Measurements from ENCODE around the gene VIPR2.

The VIPR2 gene

DNA sequence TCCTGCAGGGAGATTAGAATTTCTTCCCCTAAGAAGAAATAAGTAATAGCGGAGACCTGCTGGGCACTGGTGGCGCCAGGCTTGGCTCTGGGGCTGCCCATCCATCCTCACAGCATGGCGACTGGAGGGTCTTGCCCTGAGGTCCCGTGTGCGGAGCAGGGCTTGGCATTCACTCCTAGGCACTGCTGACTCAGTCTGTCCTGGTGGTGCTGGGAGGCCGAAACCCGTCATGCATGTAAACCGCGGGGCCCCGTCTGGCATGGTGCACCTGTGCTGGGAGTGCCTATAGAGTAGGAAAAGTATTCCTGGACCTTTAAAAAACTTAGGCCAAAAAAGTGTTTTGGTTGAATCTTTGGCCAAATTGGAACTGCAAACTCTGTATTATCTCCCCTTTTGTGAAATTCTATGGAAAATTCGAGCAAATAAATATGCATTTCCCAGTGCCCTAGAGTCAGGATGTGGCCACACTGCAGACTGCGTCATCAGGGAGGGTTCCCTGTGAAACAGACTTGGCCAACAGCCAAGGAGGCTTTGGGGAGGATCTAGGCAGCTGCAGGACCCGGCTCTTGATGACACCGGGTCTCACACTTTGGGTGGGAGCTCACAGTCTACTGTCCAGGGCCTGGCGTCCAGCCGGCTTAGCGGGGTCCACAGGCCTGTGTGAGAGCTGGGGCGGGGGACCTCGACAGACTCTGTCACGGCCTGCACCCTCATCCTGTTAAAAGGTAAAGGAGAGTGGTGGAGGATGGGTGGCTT, 122.3 kb downstream of the VIPR2 start:
- FAIRE-seq = no peak

DNA sequence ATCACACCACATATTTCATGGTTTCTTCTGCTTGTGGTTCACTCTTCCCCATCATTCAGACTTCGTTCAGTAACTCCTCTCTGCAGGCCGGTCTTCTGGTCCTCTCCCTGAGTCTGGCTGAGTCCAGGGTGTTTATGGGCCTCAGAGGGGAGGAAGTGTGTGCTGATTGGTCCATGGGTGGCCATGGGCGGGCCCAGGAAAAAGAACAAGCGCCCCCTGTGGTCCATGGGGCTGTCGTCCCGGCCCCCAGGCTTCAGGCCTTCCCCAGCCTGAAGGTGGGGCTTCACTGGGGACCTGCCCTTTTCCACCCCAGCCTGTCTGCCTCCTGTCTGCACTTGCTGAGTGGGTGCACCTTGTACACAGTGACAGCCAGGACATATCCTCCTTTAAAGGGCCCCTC, 123.7 kb downstream of the VIPR2 start:
- no peak for FAIRE-seq

GRCh38 chr7:159019111-159019510, 125.6 kb downstream of the VIPR2 start:
- no peak for FAIRE-seq

GRCh38 chr7:159017741-159018140, 126.9 kb downstream of the VIPR2 start:
- FAIRE-seq = no peak

DNA sequence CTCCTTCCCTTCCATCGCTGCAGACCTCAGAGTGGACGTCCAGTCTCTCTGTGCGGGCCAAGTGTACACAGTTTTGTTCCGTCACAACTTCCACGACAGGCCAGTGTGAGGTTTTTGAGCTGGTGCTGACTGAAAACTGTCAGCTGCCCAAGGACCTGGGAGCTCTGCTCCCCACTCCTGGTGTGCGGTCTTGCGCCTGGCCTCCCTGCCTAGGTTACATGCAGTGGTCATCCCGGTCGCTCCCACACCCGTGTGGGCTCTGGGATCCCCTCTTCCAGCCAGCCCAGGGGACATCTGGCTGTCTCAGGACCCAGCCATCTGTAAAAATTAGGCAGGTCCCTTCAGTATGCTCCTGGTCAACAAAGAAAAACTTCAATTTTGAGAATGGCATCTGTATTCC, 127.5 kb downstream of the VIPR2 start:
- FAIRE-seq = no peak

GRCh38 chr7:159016591-159016990, 128.1 kb downstream of the VIPR2 start:
- FAIRE-seq = no peak

DNA sequence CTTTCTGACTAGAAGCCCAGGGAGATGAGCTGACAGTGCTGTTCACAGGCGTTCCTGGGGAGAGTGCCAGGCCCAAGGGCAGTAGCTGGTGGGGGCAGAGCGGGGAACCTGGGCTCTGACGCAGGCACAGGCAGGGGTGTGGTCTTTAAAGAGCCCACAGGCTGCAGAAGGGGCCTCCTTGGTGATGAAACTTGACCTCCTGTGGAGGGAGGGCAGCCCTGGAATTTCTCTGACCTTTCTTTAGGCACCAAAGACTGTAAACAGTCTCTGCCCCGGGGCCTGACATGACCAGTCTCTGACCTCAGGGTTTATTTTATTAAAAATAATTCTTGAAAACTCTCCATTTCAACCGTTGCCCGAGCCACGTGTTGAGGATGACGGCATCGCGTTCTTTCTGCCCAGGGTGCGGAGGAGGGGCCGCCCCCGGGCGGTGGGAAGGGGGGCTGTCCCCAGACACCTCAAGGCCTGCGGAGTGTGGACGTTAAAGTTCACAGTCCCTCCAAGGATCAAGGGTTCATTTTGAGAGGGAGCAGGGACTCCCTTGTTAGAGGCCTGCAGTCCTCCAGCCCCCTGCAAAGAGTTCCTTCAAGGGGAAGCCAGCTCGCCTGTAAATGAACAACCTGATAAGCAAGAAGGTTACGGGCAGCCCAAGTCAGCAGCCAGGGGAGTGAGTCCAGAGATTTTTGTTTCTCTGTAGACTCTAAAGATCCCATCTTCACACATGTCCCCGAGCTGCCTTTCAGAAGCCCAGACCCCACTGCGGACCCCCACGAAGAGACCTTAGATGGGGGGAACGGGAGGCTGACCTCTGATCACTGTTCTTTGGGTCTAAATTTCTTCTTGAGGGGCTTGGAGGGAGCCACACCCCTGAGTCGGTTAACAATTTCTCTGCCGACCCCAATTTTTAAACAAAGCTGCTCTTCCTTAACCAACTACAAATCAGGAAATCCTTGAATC, 128.9 kb downstream of the VIPR2 start:
- no peak for FAIRE-seq

- FAIRE-seq = no peak
Observed at GRCh38 chr7:159015081-159015453, 129.6 kb downstream of the VIPR2 start.

DNA sequence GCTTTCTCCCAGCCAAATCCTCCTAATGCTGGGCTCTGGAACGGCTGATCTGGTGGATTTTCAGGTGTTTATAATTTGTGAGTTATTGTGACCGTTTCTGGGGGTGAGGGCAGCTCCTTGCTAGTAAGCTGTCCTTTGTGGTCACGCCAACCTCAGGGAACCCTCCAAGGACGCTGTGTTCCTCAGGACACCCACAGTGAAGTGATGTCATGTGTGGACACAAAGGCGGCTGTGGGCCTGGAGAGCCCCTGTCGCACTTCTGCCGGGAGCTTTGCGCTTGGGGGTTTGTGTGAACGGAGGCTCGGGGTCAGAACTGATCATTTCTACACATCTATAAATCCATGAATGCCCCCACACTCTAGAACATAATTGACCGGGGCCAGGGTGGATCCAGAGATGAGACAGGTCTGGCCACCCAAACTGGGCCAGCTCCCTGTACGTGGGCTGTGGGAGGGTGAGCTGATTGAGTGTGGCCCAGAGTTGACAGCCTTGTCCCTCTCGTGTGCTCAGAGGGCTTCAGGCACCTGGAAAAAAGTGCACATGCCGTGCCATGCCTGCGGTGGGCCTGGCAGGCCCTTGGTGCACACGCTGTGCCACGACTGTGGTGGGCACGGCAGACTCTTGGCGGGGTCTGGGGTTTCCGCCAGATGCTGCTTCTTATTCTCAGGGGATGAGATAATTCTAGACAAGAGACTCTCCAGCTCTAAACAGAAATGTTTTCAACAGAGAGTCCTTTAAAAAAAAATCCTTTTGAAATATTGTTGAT, 130.2 kb downstream of the VIPR2 start:
- no peak for FAIRE-seq

- FAIRE-seq = no peak
Observed at GRCh38 chr7:159013825-159014289, 130.8 kb downstream of the VIPR2 start.

GRCh38 chr7:159013181-159013690, 131.4 kb downstream of the VIPR2 start:
- no peak for FAIRE-seq

DNA sequence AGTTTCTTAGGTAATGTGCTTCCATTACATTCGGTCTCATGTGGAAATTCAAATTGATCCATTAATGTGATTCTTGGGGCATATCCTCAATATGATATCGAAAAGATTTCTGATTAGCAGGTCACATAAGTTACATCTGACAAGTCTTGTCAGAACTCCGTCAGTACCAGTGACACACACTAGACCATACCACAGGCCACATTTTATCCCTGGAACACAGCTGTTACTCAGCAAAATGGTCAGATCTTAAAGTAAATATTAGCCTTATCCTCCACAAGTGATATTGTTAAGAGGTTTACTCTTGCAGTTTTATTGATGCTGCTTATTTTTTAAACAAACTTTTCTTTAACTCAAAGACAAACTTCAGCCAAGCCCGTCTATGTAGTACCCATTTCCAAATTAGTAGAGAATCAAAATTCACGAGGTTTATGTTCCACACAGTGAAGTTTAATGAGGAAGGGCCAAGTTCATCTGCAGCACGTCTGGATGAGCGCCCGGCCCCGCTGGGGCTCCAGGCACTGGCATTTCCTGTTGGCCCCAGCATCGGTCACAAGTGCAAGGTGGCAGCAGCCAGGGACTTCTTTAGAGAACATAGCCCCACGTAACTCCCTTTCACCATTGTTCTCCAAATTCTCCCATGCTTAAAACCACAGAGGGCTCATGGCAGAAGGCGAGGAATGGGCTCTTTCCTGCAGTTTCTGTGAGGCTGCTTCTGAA, 132.2 kb downstream of the VIPR2 start:
- no peak for FAIRE-seq

DNA sequence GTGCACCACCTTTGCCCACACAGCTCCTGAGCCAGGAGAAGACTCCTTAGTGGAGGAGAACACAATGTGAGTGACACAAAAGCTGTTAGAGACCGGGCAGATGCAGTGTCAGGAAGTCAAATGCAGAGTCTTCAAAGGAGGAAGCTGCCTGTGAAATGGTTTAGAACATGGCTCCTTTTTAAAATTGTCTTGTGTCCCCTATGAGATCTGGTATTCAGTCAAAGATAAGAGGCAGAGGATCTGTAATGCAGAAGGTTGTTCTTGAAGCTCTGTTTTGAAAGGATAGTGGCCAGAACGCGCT, 133.0 kb downstream of the VIPR2 start:
- FAIRE-seq = no peak

- FAIRE-seq = no peak
Observed at GRCh38 chr7:159010937-159011721, 133.5 kb downstream of the VIPR2 start.

DNA sequence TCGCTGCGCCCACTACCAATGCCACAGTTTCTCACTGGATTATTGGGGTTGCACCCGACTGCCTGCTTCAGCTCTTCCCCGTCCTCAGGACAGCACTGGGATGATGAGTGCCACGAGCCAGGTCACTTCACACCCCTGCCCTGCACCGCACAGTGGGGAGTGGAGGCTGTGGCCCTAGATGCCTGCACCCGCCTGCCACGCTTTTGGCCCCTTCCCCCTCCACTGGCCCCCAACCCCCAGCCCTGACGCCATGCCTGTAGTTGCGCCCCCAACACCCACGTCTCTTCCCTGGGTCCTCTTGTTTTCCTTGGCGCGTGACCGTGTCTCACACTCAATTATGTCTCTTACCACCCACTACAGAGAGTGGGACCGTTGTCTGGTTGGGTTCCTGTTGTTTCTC, 134.3 kb downstream of the VIPR2 start:
- no peak for FAIRE-seq

GRCh38 chr7:159009951-159010350, 134.7 kb downstream of the VIPR2 start:
- no peak for FAIRE-seq

- FAIRE-seq = no peak
Observed at GRCh38 chr7:159008417-159008816, 136.2 kb downstream of the VIPR2 start.

- FAIRE-seq = no peak
Observed at GRCh38 chr7:159007996-159008389, 136.7 kb downstream of the VIPR2 start.

- no peak for FAIRE-seq
Observed at GRCh38 chr7:159007364-159007995, 137.2 kb downstream of the VIPR2 start.

GRCh38 chr7:159006610-159007130, 138.0 kb downstream of the VIPR2 start:
- FAIRE-seq = no peak

All from colon (tissue), 2 donors.